HCT116 (cell line): ENCODE results near the gene RAPGEF1. TPM values are rescaled to one million over a fixed set of nuclear protein-coding genes. Genes with fewer than 3 reads are reported as not detected.
A peak's percentile ranks its signal among the peaks of the same experiment; 100 is the strongest.

Experiments used
- ATAC-seq: fragments of 200-7000 bp; cut with Tn5 transposase; 2 replicates; pipeline ENCODE4 v1.9.1; 2020; ENCODE audit warnings: mild to moderate bottlenecking, moderate library complexity
- Bru-seq: library from RNA; stranded (reverse); fragments of 400-500 nt; gene quantifications from one replicate; lab custom pipeline; 2021; lab: Mats Ljungman, UMichigan
- BruChase-seq, 2 experiments: library from RNA; stranded (reverse); fragments of 400-500 nt; gene quantifications; one replicate each; lab custom pipeline; 2021; lab: Mats Ljungman, UMichigan
- BruUV-seq: library from RNA; stranded (reverse); fragments of 400-500 nt; replicated peaks from 2 replicates; lab custom pipeline; 2021; lab: Mats Ljungman, UMichigan
- CTCF ChIA-PET: fragments of 300-600 bp; sonication (Branson Sonifier 250); formaldehyde crosslinking; loops from one replicate; lab custom pipeline; 2021; ENCODE audit warnings: antibody characterized with exemption; lab: Charles Lee
- POLR2A ChIA-PET: fragments of 300-600, 350-600 bp; sonication (Branson Sonifier 250); formaldehyde crosslinking; loops from one replicate; lab custom pipeline; 2021; ENCODE audit warnings: antibody characterized with exemption; lab: Charles Lee
- RAD21 ChIA-PET, 2 experiments: fragments of 300-600 bp; sonication (Branson Sonifier 250); formaldehyde crosslinking; loops; one replicate each; lab custom pipeline; 2023; ENCODE audit warnings: low total read pairs in 2 of 2; ENCODE audit not compliant: uncharacterized antibody in 2 of 2, unreplicated experiment in 2 of 2, low non-redundant PET in 1 of 2; lab: Charles Lee
- DNase-seq: peaks from one replicate; pipeline ENCODE4 v3.0.0-alpha.2; 2010; ENCODE audit warnings: low read depth, low spot score
- H2AFZ ChIP-seq: fragments of 200-600 bp; shearing (Covaris generic), sonication (generic); 2 replicates; pipeline ENCODE4 v1.6.1; 2017; ENCODE audit warnings: low read depth, mixed run types, mixed read lengths, antibody characterized with exemption, low read length; ENCODE audit not compliant: poor library complexity, severe bottlenecking
- H3K27ac ChIP-seq: 2 replicates; pipeline ENCODE4 v1.5.1; 2012; ENCODE audit warnings: low read depth, low read length
- H3K27me3 ChIP-seq: fragments of 200-600 bp; sonication (generic); 2 replicates; pipeline ENCODE4 v1.6.1; 2016; ENCODE audit warnings: mixed run types, low read length, mixed read lengths; ENCODE audit not compliant: insufficient read depth
- H3K36me3 ChIP-seq, 2 experiments: fragments of 200-500 bp in 1 of 2; fragments of 200-600 bp in 1 of 2; sonication (Bioruptor generic) in 1 of 2; sonication (generic) in 1 of 2; 2 replicates each; pipeline versions ENCODE4 v1.5.1 to v1.6.1; 2014 to 2016; ENCODE audit warnings: low read length in 2 of 2, inconsistent platforms in 1 of 2, mixed read lengths in 1 of 2, mixed run types in 1 of 2; ENCODE audit not compliant: insufficient read depth in 2 of 2, control insufficient read depth in 1 of 2
- H3K4me1 ChIP-seq, 2 experiments: fragments of 200-600 bp in 1 of 2; sonication (generic) in 1 of 2; 2 replicates each; pipeline versions ENCODE4 v1.5.1 to v1.6.1; 2012 to 2017; ENCODE audit warnings: low read length in 2 of 2, inconsistent platforms in 1 of 2, mild to moderate bottlenecking in 1 of 2, mixed read lengths in 1 of 2, mixed run types in 1 of 2, moderate library complexity in 1 of 2; ENCODE audit not compliant: insufficient read depth in 2 of 2, control insufficient read depth in 1 of 2
- H3K4me2 ChIP-seq: fragments of 200-600 bp; sonication (generic); 2 replicates; pipeline ENCODE4 v1.6.1; 2017; ENCODE audit warnings: mixed run types, low read length, mixed read lengths
- H3K4me3 ChIP-seq, 2 experiments: fragments of 200-600 bp in 1 of 2; sonication (generic) in 1 of 2; replicated peaks in 1 of 2; 2 replicates each; pipeline ENCODE4 v1.5.1; 2011 to 2016; ENCODE audit warnings: low read length in 2 of 2, control low read depth in 1 of 2, low read depth in 1 of 2, mild to moderate bottlenecking in 1 of 2, mixed read lengths in 1 of 2, mixed run types in 1 of 2
- H3K79me2 ChIP-seq: fragments of 200-600 bp; sonication (generic); 2 replicates; pipeline ENCODE4 v1.6.1; 2017; ENCODE audit warnings: mild to moderate bottlenecking, mixed run types, low read length, moderate library complexity, mixed read lengths; ENCODE audit not compliant: insufficient read depth
- H3K9ac ChIP-seq: fragments of 200-600 bp; sonication (generic); 2 replicates; pipeline ENCODE4 v1.6.1; 2016; ENCODE audit warnings: low read length, mixed read lengths
- H3K9me2 ChIP-seq: fragments of 200-600 bp; sonication (generic), shearing (Covaris generic); 2 replicates; pipeline ENCODE4 v1.6.1; 2017; ENCODE audit warnings: mixed run types, mild to moderate bottlenecking, moderate library complexity; ENCODE audit not compliant: insufficient read depth
- H3K9me3 ChIP-seq, 2 experiments: fragments of 200-500 bp in 1 of 2; fragments of 200-600 bp in 1 of 2; sonication (Bioruptor generic) in 1 of 2; sonication (generic) in 1 of 2; 2 replicates each; pipeline ENCODE4 v1.6.1; 2014 to 2017; ENCODE audit warnings: low read length in 2 of 2, mixed read lengths in 2 of 2, inconsistent platforms in 1 of 2, low read depth in 1 of 2, mild to moderate bottlenecking in 1 of 2, mixed run types in 1 of 2, moderate library complexity in 1 of 2; ENCODE audit not compliant: control insufficient read depth in 1 of 2, insufficient read depth in 1 of 2
- H4K20me1 ChIP-seq: fragments of 200-600 bp; sonication (generic), shearing (Covaris generic); 2 replicates; pipeline ENCODE4 v1.6.1; 2017; ENCODE audit warnings: mixed run types, mild to moderate bottlenecking, moderate library complexity; ENCODE audit not compliant: insufficient read depth
- CBX3 ChIP-seq: IDR thresholded peaks from 2 replicates; pipeline ENCODE4 v1.6.1; 2012; ENCODE audit warnings: low read depth
- CEBPB ChIP-seq: IDR thresholded peaks from 2 replicates; pipeline ENCODE4 v1.6.1; 2012; ENCODE audit warnings: low read depth
- ELF1 ChIP-seq: IDR thresholded peaks from 2 replicates; pipeline ENCODE4 v1.6.1; 2012; ENCODE audit warnings: low read depth, borderline replicate concordance
- EZH2phosphoT487 ChIP-seq: fragments of 200-600 bp; IDR thresholded peaks from 2 replicates; pipeline ENCODE4 v1.6.1; 2018; ENCODE audit warnings: antibody characterized with exemption, borderline replicate concordance
- POLR2AphosphoS5 ChIP-seq: IDR thresholded peaks from 2 replicates; pipeline ENCODE4 v1.6.1; 2011; ENCODE audit warnings: mild to moderate bottlenecking, low read depth, low read length, moderate library complexity
- SIN3A ChIP-seq: IDR thresholded peaks from 2 replicates; pipeline ENCODE4 v1.6.1; 2012; ENCODE audit warnings: low read depth
- SP1 ChIP-seq: IDR thresholded peaks from 2 replicates; pipeline ENCODE4 v1.6.1; 2012; ENCODE audit warnings: low read depth
- SRF ChIP-seq: IDR thresholded peaks from 2 replicates; pipeline ENCODE4 v1.6.1; 2012; ENCODE audit warnings: low read depth
- TCF7L2 ChIP-seq: IDR thresholded peaks from 2 replicates; pipeline ENCODE4 v1.7.0; 2011; ENCODE audit warnings: borderline replicate concordance, inconsistent platforms; ENCODE audit not compliant: insufficient read depth, insufficient read length; ENCODE audit errors: extremely low read depth
- ZNF274 ChIP-seq: fragments of 200-500 bp; sonication (Bioruptor generic); IDR thresholded peaks from 2 replicates; pipeline ENCODE4 v1.6.1; 2014; ENCODE audit warnings: mild to moderate bottlenecking, low read depth, low read length, inconsistent platforms
- intact Hi-C: fragments of 100-400 bp; cut with micrococcal nuclease; formaldehyde crosslinking; loops from 2 replicates; pipeline ENCODE4 v1.10.0; 2022
- long read RNA-seq: library from polyadenylated mRNA; unstranded; transcript quantifications from one replicate; pipeline ENCODE4 v2.0.0, GENCODE V29; 2021; ENCODE audit not compliant: unreplicated experiment
- polyA plus RNA-seq: library from polyadenylated mRNA; unstranded; fragments of >200 nt; gene quantifications from 2 replicates; pipeline ENCODE4 v1.2.1, GENCODE V29; 2012; ENCODE audit warnings: missing spikeins
- total RNA-seq: library from RNA; stranded (reverse); gene quantifications from one replicate; pipeline ENCODE4 v1.2.1, GENCODE V29; 2021; ENCODE audit not compliant: unreplicated experiment
- TF ChIP-seq, protein P1 (sequence below): IDR thresholded peaks from 2 replicates; pipeline ENCODE4 v1.6.1; 2012; ENCODE audit warnings: low read depth
- TF ChIP-seq, protein P2 (sequence below): IDR thresholded peaks from 2 replicates; pipeline ENCODE4 v1.6.1; 2011; ENCODE audit warnings: mild to moderate bottlenecking, low read length, moderate library complexity; ENCODE audit not compliant: insufficient replicate concordance; ENCODE audit errors: extremely low read depth

RAPGEF1 gene, protein sequence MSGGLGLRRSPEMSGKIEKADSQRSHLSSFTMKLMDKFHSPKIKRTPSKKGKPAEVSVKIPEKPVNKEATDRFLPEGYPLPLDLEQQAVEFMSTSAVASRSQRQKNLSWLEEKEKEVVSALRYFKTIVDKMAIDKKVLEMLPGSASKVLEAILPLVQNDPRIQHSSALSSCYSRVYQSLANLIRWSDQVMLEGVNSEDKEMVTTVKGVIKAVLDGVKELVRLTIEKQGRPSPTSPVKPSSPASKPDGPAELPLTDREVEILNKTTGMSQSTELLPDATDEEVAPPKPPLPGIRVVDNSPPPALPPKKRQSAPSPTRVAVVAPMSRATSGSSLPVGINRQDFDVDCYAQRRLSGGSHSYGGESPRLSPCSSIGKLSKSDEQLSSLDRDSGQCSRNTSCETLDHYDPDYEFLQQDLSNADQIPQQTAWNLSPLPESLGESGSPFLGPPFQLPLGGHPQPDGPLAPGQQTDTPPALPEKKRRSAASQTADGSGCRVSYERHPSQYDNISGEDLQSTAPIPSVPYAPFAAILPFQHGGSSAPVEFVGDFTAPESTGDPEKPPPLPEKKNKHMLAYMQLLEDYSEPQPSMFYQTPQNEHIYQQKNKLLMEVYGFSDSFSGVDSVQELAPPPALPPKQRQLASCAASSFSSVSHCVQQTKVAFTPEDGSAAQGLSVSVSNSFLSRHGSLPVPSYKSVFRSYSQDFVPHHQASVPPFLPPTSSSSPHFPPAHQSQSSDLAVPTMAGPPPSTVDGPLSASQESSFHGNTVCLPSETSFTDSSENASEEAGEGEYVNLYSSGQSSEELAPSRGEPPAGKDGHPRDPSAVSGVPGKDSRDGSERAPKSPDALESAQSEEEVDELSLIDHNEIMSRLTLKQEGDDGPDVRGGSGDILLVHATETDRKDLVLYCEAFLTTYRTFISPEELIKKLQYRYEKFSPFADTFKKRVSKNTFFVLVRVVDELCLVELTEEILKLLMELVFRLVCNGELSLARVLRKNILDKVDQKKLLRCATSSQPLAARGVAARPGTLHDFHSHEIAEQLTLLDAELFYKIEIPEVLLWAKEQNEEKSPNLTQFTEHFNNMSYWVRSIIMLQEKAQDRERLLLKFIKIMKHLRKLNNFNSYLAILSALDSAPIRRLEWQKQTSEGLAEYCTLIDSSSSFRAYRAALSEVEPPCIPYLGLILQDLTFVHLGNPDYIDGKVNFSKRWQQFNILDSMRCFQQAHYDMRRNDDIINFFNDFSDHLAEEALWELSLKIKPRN (N-terminal part only)
- total RNA-seq: 43.0 TPM
- 27.9 and 28.4 TPM in 2 replicates for polyA plus RNA-seq
- percentile 69 among the genes with signal in this experiment for Bru-seq, nascent RNA
- percentile 72 among the genes with signal in this experiment for BruChase-seq, experiment 1, labeled RNA remaining after a 6-hour chase
- percentile 64 among the genes with signal in this experiment for BruChase-seq, experiment 2, labeled RNA remaining after a 2-hour chase
- long read RNA-seq, partial matches to known transcripts: 7 of 49 reads
- long read RNA-seq, other reads (novel, unspliced or antisense): 42 of 49 reads

DNA sequence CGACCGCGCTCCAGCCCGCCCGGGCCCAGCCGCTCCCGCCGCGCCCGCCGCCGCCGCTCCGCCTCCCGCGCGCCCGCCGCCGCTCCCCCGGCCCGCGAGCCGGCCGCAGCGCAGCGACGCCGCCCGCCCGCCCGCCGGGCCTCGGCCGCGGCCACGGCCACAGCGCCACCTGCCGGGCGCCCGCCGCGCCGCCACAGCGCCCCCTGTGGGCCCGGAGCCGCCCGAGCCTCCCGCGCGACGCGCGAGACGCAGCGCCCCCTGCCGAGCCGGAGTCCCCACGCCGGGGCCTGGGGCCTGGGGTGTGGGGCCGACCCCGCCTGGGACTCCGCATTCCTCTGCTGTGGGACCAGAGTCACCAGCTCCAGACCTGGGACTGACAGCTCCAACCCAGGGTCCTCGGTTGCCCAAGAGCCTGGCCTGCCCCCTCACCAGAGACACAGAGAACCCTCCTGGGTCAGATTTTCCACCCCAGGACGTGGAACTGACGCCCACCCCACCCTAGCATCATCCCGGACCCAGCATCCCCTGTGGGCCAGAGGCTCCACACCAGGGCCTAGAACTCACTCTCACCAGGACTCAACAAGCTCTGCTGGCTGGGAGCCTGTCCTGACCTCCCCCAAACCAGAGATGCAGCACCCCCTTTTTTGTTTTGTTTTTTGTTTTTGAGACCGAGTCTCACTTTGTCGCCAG lies at the start of gene RAPGEF1:
TSS of gene RAPGEF1 (minus strand) at position 118 of the 690 bp plus-strand sequence. CDS start 246 bp downstream, outside the sequence.
- RAD21 ChIA-PET: no interaction called here
- intact Hi-C loops: loop anchor here (1.0 kb wide), 1 partner anchor 149 kb away; no protein-coding TSS in a partner anchor
- peak within 1 kb of the TSS; percentile 69 to 86 for H3K4me3 ChIP-seq
- H3K36me3 ChIP-seq: 0 out of 4 replicates have a peak, but pooled peaks cover 0 to 3% of the 10 kb centered on the region in 2 experiments
- peak within 1 kb of the TSS; percentile 71 for H3K9ac ChIP-seq
- no peak within 1 kb of the TSS for H2AFZ ChIP-seq
- POLR2A ChIA-PET: no interaction called here
- H3K79me2 ChIP-seq: peaks cover 40% of the 10 kb centered on the region
- no peaks in the 10 kb centered on the region for H3K9me2 ChIP-seq
- H4K20me1 ChIP-seq: no peaks in the 10 kb centered on the region
- ATAC-seq (peak; percentile 85), DNase-seq (no peak)
- no TSS peak for BruUV-seq
- H3K27me3 ChIP-seq: no peaks in the 10 kb centered on the region
- H3K4me1 ChIP-seq: peaks cover 13 to 25% of the 10 kb centered on the region in 2 experiments
- peak within 1 kb of the TSS; percentile 75 for H3K27ac ChIP-seq
- H3K9me3 ChIP-seq: 0 out of 4 replicates have a peak, but pooled peaks cover 0 to 3% of the 10 kb centered on the region in 2 experiments
- peak within 1 kb of the TSS; percentile 82 for H3K4me2 ChIP-seq
- CTCF ChIA-PET: interaction anchor here (1.2 to 1.8 kb wide), 3 partner anchors 19 to 148 kb away, joined by 3 to 7 read pairs (median 4); no protein-coding TSS in a partner anchor
- TF ChIP-seq CBX3 (peak; percentile 36; the same call in 1 of the 2 replicates), POLR2AphosphoS5 (no peak), ZNF274 (no peak), TCF7L2 (no peak), SRF (no peak), ELF1 (no peak), EZH2phosphoT487 (no peak), CEBPB (no peak), SIN3A (no peak), SP1 (no peak)
- TF ChIP-seq, protein P1, sequence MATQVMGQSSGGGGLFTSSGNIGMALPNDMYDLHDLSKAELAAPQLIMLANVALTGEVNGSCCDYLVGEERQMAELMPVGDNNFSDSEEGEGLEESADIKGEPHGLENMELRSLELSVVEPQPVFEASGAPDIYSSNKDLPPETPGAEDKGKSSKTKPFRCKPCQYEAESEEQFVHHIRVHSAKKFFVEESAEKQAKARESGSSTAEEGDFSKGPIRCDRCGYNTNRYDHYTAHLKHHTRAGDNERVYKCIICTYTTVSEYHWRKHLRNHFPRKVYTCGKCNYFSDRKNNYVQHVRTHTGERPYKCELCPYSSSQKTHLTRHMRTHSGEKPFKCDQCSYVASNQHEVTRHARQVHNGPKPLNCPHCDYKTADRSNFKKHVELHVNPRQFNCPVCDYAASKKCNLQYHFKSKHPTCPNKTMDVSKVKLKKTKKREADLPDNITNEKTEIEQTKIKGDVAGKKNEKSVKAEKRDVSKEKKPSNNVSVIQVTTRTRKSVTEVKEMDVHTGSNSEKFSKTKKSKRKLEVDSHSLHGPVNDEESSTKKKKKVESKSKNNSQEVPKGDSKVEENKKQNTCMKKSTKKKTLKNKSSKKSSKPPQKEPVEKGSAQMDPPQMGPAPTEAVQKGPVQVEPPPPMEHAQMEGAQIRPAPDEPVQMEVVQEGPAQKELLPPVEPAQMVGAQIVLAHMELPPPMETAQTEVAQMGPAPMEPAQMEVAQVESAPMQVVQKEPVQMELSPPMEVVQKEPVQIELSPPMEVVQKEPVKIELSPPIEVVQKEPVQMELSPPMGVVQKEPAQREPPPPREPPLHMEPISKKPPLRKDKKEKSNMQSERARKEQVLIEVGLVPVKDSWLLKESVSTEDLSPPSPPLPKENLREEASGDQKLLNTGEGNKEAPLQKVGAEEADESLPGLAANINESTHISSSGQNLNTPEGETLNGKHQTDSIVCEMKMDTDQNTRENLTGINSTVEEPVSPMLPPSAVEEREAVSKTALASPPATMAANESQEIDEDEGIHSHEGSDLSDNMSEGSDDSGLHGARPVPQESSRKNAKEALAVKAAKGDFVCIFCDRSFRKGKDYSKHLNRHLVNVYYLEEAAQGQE: no peak
- TF ChIP-seq, protein P2, sequence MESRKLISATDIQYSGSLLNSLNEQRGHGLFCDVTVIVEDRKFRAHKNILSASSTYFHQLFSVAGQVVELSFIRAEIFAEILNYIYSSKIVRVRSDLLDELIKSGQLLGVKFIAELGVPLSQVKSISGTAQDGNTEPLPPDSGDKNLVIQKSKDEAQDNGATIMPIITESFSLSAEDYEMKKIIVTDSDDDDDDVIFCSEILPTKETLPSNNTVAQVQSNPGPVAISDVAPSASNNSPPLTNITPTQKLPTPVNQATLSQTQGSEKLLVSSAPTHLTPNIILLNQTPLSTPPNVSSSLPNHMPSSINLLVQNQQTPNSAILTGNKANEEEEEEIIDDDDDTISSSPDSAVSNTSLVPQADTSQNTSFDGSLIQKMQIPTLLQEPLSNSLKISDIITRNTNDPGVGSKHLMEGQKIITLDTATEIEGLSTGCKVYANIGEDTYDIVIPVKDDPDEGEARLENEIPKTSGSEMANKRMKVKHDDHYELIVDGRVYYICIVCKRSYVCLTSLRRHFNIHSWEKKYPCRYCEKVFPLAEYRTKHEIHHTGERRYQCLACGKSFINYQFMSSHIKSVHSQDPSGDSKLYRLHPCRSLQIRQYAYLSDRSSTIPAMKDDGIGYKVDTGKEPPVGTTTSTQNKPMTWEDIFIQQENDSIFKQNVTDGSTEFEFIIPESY: no peak
